ENCODE data around the gene ZNF197.
"Not testable (repeated sequence)": the region's sequence is repeated elsewhere in the genome, so short reads cannot be mapped to it uniquely, and the experiment has no call there.

Gene ZNF197

GRCh38 chr3:44624749-44625480 lies at the start of gene ZNF197:
Gene ZNF197 (plus strand): TSS chr3:44625036. CDS start chr3:44629155, 4,119 bp downstream.
- DNase-seq, result peak; percentile 73 to 79

- no peak for DNase-seq
Observed at GRCh38 chr3:44576613-44577012, 48.2 kb upstream of the ZNF197 start.

- not testable (repeated sequence) for DNase-seq
Observed at GRCh38 chr3:44577354-44577952, 47.4 kb upstream of the ZNF197 start.

DNA sequence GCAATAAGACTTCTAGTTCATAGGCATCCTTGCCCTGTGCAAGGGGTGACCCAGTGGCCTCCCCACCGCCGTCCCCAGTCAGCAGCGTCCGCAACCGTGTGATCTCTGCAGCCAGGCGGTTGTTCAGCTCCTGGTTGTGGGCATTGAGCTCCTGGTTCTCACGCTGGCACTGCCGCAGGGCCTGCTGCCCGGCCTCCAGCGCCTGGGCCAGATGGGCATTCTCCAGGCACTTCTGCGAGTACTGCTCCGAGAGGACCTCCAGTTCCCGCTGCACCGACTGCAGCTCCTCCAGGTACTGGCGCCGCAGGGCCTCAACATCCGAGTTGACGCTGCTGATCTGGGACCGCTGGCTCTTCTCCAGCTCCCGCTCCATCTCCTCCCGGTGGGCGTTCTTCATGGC lies 46.5 kb upstream of the ZNF197 start:
- DNase-seq, result not testable (repeated sequence)

- DNase-seq, result not testable (repeated sequence)
Observed at GRCh38 chr3:44578924-44579515, 45.8 kb upstream of the ZNF197 start.

DNA sequence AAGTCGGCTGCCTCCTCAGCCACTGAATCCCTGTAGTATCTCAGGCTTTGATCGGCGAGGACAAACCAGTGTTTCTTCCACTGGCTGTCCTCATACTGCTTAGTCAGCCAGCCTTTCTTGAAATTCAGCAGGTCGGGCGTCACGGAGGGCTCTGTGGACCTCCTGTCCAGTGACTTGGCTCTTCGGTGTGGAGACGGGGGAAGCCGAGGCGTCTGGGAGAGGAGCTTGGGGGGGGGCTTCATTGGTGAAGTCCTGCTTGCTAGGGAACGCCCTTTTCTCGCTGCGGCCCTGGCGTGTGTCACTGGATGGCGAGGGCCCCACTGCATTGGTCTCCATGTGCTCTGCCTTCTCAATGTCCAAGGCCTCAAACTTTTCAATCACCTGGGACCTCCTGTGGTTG lies 45.1 kb upstream of the ZNF197 start:
- not testable (repeated sequence) for DNase-seq

GRCh38 chr3:44580971-44581370 lies 43.9 kb upstream of the ZNF197 start:
- not testable (repeated sequence) for DNase-seq

DNA sequence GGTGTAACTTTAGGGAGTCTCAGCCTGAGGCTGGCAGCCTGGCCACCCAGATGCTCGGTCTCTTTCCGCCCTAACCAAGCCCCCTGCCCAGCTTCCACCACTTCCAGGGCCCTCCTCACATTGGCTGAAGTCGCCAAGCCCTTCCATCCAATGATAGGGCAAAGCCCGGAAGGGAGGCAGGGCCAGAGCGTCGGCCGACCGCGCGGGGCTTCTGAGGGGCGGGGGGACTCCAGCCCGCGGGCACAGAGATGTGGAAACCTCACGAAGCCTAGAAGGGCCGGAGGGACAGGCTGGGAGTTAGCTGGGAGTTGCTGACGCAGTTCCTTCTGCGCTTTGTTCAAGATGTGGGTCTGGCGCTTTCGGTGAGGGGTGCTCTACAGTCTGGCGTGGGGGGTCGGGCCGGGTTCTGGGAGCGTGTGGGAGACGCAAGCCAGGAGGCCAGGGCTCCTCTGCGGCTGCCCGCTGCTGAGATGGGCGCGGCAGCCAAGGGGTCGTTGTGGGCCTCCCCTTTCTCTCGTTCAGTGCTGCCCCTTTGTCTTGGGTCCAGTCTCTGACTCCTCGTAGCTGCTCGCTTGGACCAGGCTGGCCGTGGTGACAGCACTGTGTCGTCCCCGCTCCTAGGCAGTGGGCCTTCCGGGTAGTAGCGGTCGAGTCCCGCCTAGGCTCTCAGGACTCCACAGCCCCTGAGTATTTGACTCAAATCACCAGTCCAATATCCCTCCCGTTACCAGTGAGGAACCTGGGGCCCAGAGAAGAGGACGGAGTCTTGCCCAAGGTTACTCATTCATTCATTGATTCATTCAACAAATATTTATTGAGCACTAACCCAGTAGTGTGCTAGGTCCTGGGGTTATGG lies 40.0 kb upstream of the ZNF197 start, which contains the start of gene ZNF660:
Gene ZNF660, plus strand, starts transcription at position 319 of the 856 bp plus-strand sequence. CDS start 9,230 bp downstream, outside the sequence.
- DNase-seq, result no peak

- DNase-seq, result no peak
Observed at GRCh38 chr3:44596621-44597020, 28.2 kb upstream of the ZNF197 start.

DNA sequence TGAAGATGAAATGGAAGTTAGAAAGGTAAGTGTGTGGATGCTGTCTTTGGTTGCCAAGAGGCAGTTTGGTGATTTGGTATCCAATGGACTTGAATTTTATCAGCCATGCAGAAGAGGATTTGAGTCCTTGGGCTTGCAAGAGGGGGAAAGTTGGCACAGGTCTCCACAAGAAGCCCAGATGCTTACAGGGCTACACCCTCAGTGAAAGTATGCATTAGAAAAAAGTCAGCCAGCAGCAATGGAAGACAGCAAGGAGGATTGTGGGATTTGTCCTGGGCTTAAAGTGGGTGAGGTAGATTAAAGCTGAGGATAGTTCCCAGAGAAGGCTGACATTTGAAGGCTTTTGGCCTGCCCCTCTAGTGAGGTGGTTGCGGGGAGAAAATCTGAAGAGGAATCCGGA lies 23.1 kb upstream of the ZNF197 start:
- DNase-seq, result no peak

GRCh38 chr3:44612678-44613077 lies 12.2 kb upstream of the ZNF197 start:
- no peak for DNase-seq

- DNase-seq, result no peak
Observed at GRCh38 chr3:44628716-44629115, 3.9 kb downstream of the ZNF197 start.

GRCh38 chr3:44632193-44632592 lies 7.4 kb downstream of the ZNF197 start:
- DNase-seq, result no peak

DNA sequence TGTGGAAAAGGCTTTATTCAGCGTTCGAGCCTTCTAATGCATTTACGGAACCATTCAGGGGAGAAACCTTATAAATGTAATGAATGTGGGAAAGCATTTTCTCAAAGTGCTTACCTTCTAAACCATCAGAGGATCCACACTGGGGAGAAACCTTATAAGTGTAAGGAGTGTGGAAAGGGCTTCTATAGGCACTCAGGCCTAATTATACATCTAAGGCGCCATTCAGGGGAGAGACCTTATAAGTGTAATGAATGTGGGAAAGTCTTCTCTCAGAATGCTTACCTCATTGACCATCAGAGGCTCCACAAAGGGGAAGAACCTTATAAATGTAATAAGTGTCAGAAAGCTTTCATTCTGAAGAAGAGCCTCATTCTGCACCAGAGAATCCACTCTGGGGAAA lies 17.5 kb downstream of the ZNF197 start:
- no peak for DNase-seq

GRCh38 chr3:44643024-44643423 lies 18.2 kb downstream of the ZNF197 start:
- no peak for DNase-seq

DNA sequence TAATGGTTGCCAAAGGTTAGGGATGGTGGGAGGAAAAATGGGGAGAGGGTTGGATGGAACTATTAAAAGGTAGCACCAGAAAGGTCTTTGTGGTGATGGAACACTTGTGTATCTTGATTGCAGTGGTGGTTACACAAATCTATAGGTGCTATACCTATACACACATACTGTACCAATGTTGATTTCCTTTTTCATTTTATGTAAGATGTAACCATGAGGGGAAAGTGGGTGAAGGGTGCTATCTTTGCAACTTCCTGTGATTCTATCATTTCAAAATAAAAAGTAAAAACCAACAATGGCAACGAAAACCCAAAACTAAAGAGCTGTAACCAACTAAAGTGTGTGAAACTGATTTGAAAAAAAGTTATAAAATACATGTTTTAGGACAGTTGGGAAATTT lies 22.9 kb downstream of the ZNF197 start:
- no peak for DNase-seq

- peak; percentile 36 to 49 for DNase-seq
Observed at GRCh38 chr3:44648564-44649229, 23.9 kb downstream of the ZNF197 start, which contains the start of gene ZNF35. Gene ZNF35 (plus strand): TSS chr3:44648732. CDS start chr3:44651068, 2,336 bp downstream.

DNA sequence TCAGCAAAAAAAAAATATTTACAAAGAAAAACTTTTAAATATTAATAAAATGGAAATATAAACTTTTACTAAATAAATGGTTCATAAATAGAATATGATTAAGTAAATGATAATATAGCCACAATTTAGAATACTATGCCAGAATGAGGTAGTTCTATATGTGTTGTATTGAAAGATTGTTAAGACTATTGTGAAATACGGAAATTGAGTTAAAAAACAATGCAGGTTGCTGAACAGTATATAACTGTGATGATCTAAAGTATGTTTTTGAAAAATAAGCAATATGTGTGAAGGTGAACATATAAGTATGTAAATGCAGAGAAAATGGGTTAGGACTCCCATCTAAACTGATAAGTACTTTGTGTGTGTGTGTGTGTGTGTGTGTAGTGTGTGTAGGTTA lies 24.9 kb downstream of the ZNF197 start:
- DNase-seq, result no peak

- no peak for DNase-seq
Observed at GRCh38 chr3:44654039-44654438, 29.2 kb downstream of the ZNF197 start.

GRCh38 chr3:44659015-44659414 lies 34.2 kb downstream of the ZNF197 start:
- no peak for DNase-seq

GRCh38 chr3:44659434-44659833 lies 34.6 kb downstream of the ZNF197 start:
- DNase-seq, result no peak

GRCh38 chr3:44661189-44661588 lies 36.4 kb downstream of the ZNF197 start:
- DNase-seq, result no peak

Measured in activated CD4-positive, alpha-beta T cell treated with anti-CD3 and anti-CD28 coated beads, Interleukin-2, amount 50 U/mL, for 48 hours (primary cell).